Daoy (cell line): ENCODE data around the gene LNX1. TPM values are rescaled to one million over a fixed set of nuclear protein-coding genes. Genes with fewer than 3 reads are reported as not detected.
"Not testable (repeated sequence)": the region's sequence is repeated elsewhere in the genome, so short reads cannot be mapped to it uniquely, and the experiment has no call there.

ENCODE experiments used
- DNase-seq: peaks from one replicate; pipeline ENCODE4 v3.0.0-alpha.2; 2015; ENCODE audit warnings: low read depth
- total RNA-seq: library from RNA; depleted of rRNA; stranded (reverse); fragments of >200 nt; shearing (Covaris generic); gene quantifications from 2 replicates; pipeline ENCODE4 v1.2.3, GENCODE V29; 2014; rRNA removed

LNX1 gene
- total RNA-seq, 1 experiment from 2014 or later = 10.2 TPM

DNA sequence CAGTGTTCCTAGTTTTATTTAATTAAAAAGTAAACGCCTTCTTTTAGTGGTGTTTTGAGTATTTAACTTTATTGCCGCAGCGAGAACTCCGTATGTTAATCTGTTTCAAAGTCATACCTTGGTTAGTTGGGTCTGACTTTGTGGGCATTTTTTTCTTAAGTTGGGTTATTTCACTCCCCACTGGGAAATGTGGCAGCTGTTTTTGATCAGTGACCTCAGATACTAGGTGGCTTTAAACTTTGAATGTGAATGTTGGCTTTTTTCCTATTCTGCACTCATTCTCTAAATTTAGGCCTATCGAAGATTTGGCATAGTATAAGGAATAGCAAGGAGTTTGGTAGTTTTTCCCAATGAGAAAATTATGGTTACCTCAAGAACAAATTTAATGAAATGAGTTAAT lies 127.9 kb downstream of the LNX1 start:
- DNase-seq = no peak

- no peak for DNase-seq
Observed at GRCh38 chr4:53461244-53461643, 130.0 kb downstream of the LNX1 start.

- no peak for DNase-seq
Observed at GRCh38 chr4:53459548-53459947, 131.7 kb downstream of the LNX1 start.

DNA sequence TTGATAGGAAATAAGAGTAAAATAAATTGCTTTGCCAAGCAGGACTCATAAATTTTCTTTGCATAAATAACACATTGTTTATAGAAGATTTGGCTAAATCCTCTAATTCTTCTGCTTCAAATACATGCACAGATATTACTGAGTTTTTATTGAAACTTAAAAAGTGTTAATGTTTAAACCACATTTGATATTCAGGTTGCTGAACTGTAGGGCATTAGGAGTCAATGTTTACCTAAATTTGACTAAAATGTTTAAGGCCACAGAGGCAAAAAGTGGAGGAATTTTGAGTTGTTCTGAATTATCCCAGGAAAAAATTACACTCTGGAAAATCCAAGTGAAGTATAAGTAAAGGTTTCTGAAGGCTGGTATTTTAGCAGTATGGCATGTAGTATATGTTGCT lies 135.1 kb downstream of the LNX1 start:
- DNase-seq = no peak

DNA sequence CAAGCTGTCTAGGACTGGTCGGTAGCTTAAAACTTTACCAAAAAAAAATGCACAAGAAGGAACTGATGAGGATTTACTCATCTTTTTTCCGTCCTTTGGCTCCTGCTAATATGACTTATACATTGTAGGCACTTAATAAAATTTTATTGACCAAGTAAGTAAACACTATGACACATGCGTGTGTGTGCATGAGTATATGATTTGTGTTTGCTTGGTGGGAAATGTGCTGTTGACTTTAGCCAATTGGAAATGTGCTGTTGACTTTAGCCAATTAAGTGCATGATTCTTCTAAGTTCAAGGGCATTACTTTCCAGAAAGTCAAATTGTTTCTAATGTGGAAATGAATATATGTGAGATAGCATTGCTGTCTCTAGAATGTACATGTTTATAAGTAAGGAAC lies 135.5 kb downstream of the LNX1 start:
- DNase-seq = no peak

DNA sequence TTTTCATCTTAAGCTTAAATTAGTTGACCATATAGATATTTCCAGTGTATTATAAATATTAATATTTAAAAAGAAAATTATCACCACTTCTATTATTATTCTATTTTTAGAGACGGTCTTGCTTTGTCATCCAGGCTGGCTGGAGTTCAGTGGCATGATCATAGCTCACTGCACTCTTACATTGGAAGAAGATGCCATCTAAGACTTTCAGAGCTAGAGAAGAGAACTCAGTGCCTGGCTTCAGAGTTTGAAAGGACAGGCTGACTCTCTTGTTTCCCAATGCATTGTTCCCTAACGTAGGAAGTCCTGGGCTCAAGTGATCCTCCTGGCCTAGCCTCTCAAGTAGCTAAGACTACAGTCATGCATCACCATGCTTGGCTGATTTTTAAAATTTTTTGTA lies 137.9 kb downstream of the LNX1 start:
- no peak for DNase-seq

GRCh38 chr4:53450773-53451172 lies 140.5 kb downstream of the LNX1 start:
- DNase-seq = no peak

DNA sequence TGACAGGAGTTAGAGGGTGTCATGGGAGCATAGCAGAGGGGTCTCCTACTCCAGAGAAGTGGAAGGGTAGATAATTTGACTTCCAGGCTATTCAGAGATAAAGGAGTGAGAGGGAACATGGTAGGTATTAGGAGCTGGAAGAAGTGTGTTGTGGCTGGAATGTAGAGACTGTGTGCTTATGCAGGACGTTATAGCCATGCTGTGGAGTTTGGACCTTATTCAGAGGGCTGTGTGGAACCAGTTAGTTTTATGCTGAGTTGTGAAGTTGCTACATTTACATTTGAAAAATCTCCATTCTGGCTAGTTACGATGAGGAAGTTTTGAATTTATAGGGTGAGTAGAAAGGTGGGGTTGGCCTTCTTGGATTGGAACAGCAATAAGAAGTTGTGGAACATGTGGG lies 146.3 kb downstream of the LNX1 start:
- no peak for DNase-seq

GRCh38 chr4:53441564-53441963 lies 149.7 kb downstream of the LNX1 start:
- DNase-seq = no peak

GRCh38 chr4:53436251-53436650 lies 155.0 kb downstream of the LNX1 start:
- DNase-seq = no peak

- DNase-seq = no peak
Observed at GRCh38 chr4:53432528-53433424, 158.5 kb downstream of the LNX1 start.

- DNase-seq = no peak
Observed at GRCh38 chr4:53431052-53431451, 160.2 kb downstream of the LNX1 start.

GRCh38 chr4:53427366-53427765 lies 163.9 kb downstream of the LNX1 start:
- no peak for DNase-seq

- no peak for DNase-seq
Observed at GRCh38 chr4:53424280-53424679, 167.0 kb downstream of the LNX1 start.

DNA sequence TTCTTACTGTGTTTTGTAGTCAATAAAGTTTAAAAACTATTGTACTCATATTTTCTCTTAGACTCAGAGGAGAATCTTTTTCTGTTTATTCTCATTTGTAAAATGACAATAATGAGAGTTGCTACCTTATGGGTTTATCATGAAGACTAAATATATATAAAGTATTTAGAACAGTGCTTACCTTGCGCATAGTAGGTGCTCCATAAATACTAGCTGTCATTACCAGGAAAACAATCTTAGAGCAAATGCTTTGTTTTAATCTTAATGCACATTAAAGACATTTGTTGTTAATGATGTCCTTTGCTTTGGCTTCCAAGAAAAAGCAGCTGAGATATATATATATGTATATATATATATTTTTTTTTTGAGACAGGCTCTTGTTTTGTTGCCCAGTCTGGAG lies 168.9 kb downstream of the LNX1 start:
- DNase-seq = no peak

DNA sequence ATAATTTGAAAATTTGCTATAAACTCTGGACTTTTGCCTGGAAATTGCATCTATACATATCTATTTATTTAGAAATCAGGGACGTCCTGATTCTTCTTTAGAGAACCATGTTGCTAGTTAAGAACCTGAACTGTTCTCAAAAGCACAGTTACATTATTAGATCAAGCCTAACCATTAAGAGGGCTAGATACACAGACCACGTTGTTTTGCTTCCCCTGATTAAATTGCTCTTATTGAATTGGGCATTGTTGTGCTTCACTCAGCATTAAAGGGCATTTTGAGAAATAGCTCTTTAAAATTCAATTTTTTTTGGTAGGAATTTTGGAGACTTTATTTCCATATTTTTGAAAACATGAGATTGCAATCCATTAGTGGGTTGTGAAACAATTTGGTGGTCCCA lies 169.5 kb downstream of the LNX1 start:
- no peak for DNase-seq

- no peak for DNase-seq
Observed at GRCh38 chr4:53419208-53419607, 172.1 kb downstream of the LNX1 start.

DNA sequence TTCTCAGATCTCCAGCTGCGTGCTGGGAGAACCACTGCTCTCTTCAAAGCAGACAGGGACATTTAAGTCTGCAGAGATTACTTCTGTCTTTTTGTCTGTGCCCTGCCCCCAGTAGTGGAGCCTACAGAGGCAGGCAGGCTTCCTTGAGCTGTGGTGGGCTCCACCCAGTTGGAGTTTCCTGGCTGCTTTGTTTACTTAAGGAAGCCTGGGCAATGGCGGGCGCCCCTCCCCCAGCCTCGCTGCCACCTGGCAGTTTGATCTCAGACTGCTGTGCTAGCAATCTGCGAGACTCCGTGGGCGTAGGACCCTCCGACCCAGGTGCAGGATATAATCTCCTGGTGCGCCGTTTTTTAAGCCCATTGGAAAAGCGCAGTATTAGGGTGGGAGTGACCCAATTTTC lies 181.8 kb downstream of the LNX1 start:
- DNase-seq = not testable (repeated sequence)

Other genes with a start within 250 kb of the LNX1 start
- gene SCFD2, start 225.4 kb downstream of the LNX1 start, total RNA-seq = 20.6 and 20.8 TPM in 2 replicates
- 39.7 and 45.4 TPM in 2 replicates for gene FIP1L1, start 213.8 kb downstream of the LNX1 start, total RNA-seq